ENCODE results near the gene GRAMD1A.

- no peak for TF ChIP-seq CTCF (IDR thresholded peaks at IDR 0.05; ENCODE audit: insufficient read depth, low read depth, low read length)
- TF ChIP-seq EZH2 (IDR thresholded peaks at IDR 0.05; ENCODE audit: insufficient read depth, low read length): no peak
Observed at GRCh38 chr19:35026418-35026817, 26.3 kb downstream of the GRAMD1A start.

Data from astrocyte (in vitro differentiated cells and primary cell).